Activated gamma-delta T cell treated with Interleukin-2 at 50 U/mL for 16 hours (primary cell): ENCODE measurements around the gene MRPL44.
A peak's percentile ranks its signal among the peaks of the same experiment; 100 is the strongest.
"Not testable (repeated sequence)": the region's sequence is repeated elsewhere in the genome, so short reads cannot be mapped to it uniquely, and the experiment has no call there.

Source experiments
- DNase-seq: peaks from one replicate; pipeline ENCODE4 v3.0.0-alpha.2; 2020

Gene MRPL44

DNA sequence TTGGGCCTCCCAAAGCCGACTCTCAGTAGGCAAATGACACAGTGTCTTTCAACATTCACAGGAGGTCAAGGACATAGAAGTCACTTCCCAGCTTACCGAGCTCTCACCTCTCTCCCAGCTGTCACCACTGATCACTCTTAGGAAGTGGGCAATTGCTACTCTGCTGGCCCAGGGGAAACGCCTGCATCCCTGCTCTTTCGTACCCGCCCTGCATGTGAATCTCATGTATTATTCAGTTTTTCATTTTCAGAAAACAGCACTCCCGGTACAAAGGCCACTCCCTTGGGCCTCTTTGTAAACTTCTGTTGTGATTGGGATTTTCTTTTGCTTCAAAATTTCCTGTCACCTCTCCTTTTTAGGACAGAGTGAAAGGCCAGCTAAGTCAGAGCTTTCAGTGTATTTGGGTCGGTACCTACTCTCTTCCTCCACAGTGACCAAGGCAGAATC, 15.4 kb downstream of the MRPL44 start:
- DNase-seq = no peak

DNA sequence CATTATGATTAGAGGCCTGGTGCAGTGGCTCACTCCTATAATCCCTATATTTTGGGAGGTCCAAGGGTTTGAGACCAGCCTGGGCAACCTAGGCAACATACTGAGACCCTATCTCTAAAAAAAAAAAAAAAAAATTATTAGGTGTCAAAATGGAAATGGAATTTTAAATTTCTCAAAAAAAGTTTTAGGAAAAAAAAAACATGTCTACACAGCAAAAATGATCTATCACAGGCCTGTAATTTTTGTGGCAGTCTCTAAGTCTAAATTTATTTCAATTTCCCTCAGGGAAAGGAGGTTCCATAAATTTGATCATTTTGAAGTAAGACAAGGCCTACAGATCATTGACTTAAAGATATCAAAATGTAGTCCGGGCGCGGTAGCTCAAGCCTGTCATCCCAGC, 16.3 kb downstream of the MRPL44 start:
- DNase-seq = no peak

DNA sequence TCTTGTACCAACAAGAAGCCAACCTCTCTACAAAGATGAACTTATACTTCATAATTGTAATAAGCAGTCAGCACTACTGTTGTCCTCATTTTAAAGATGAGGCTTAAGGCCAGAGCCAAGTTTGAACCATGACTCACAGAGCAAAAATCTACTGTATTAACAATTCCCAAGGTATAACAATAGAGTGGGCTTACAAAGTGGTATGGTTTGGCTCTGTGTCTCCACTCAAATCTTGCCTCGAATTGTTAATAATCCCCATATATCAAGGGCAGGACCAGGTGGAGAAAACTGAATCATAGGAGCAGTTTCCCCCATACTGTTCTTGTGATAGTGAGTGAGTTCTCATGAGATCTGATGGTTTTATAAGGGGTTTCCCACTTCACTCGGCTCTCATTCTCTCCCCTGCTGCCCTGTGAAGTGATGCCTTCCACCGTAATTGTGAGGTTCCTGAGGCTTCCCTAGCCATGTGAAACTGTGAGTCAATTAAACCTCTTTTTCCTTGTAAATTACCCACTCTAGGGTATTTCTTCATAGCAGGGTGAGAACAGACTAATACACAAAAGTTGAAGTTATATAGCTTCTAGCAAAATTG, 19.5 kb downstream of the MRPL44 start:
- DNase-seq = no peak

DNA sequence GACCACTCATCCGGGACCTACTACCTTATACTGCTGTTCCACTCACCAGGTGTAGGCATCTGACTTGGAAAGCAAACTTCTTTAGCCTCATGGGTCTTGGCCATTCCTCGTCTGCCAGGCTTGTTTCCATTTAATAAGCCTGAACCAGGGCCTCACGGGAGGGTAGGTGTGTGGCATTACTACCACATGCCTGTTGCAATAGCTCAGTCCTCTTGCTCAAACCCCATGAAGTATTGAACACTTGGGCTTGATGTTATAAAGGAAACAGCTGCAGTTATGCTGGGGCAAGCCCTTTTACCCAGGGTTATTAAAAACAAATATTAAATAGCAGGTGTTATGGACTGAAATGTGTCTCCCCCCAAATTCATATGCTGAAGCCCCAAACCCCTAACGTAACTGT, 21.2 kb downstream of the MRPL44 start:
- no peak for DNase-seq

DNA sequence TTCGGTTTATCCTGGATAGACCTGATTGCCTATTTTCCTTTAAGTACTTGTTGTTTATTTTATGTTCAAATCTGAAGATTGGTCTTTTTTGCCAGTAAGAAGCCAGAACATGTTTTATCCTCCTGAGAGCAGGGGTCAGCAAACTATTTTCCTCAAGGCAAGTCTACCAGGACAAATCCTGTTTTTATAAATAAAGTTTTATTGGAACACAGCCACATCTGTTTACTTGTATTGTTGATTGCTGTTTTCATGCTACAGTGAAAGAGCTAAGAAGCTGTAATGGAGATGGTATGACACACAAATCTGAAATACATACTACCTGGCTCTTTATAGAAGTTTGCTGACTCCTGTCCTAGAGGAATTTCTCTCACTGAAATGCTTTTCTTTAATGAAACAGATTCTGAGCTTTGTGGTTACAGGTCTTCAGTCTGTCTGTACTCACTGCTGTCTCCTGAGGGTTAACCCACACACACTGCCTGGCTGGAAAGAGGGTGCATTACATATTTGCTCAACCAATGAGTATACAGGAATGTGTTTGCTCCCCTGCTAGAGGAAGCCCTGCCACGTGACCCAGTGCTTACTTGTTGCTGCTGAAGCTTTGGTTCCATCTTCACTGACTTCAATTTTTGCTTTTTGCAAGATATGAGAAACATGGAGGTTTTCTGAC, 22.6 kb downstream of the MRPL44 start:
- DNase-seq = no peak

DNA sequence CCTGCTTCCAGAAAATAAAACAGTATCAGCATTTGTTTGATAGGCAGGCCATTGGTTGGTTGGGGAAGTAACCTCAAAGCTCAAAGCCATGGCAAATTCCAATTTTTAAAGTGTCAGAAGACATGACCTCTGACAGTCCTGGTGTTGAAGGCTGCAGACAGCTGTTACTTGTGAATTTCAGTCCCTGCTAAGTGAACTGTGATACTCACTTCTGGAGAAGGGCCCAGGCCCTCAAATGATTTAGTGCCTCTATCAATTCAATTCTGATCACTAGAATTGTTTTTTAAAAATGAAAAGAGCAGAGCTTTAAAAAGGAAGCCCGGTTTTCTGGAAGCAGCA, 23.1 kb downstream of the MRPL44 start:
- DNase-seq = no peak

DNA sequence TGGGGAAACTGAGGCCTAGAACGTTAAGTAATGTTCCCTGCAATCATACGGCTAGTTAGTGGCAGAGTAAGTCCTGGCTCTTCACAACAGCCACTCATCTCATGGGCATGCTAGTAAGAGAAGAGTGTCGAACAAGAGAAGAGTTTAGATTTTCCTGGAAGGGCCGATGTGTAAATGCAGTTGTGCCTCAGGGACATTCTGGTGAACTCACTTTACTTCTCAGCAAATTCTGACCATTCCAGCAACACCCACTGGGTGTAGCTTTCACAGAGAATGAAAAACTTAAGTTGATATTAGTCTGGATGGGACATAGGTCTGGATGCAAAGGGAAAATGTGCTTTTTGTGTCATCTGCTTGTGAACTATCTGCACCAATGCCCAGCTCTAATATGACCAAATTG, 23.5 kb downstream of the MRPL44 start:
- no peak for DNase-seq

DNA sequence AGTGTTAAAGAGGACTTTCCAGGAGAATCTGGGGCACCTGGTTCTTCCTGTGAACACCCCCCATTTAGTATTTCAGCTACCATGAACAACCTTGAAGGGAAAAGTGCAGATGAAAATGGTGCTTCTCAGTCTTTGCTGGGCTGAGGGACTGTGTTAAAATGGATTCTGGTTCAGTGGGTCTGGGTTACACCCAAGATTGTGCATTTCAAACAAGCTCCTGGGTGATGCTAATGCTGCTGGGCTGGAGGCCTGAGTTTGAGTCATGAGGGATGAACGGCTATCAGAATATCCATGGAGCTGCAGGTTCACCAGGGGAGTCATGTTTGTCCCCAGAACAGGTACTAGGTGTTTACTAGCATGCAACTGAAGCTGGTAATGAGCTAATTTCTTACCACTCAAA, 24.0 kb downstream of the MRPL44 start:
- no peak for DNase-seq

DNA sequence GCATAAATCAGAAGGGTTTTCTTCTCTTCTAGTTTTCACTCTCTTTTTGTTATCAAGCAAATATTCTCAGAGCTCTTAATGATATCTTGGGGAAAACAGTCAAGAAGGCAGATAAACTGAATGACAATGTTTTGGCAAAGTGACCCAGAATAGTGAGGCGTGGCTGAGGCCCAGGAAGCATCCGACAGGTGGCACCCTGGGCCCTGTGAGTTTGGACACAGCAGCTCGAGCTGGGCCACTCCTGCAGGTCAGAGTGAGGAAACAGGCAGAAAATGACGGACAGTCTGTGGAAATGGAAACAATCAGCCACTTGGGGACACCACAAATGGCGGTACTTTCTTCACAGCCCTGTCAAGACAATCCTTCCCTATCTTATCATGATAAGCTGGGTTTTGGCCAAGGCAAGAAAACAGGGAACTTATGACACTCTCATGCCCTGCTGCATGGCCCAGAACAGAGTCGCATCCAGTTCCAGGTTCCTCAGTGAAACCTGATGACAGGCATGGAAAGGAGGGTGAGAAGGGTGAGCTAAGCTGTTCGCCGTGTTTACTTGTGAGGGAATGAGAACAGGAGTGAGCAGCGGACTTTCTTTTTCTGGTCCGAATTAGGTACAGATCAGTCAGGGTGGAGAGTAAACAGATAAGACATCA, 32.1 kb downstream of the MRPL44 start:
- DNase-seq = no peak

DNA sequence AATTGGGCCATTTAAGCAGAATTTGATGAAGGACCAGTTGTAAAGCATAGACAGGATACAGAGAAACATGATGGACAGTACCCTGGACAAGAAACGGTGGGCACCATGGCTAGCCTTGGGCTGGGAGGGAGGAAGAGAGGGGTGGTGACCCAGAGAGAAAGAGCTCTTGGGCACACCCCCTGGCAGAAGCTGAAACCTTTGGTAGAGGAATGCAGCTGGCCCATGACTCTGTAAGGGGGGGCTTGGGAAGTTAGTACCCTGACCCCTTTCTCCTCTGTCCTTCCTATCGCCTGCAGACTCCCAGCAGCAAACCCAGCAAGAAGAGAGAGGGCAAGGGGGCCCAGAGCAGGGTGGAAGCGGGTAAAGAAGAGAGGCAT, 32.6 kb downstream of the MRPL44 start:
- DNase-seq = no peak

DNA sequence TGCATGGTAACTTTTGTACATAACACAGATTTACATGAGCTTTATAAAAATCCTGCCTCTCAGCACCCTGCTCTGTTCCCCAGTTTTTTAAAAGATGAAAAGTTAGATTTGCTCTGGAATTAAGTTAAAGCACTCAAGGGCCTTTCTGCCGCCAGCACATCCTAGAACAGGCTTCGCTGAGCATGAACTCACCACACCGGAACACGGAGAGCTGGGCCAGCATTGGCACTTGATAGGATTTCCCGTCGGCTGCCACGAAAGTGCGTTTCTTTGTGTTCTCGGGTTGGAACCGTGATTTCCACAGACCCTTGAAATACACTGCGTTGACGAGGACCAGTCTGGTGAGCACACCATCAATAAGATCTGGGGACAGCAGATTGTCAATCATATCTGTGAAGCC, 34.3 kb downstream of the MRPL44 start:
- DNase-seq = no peak

DNA sequence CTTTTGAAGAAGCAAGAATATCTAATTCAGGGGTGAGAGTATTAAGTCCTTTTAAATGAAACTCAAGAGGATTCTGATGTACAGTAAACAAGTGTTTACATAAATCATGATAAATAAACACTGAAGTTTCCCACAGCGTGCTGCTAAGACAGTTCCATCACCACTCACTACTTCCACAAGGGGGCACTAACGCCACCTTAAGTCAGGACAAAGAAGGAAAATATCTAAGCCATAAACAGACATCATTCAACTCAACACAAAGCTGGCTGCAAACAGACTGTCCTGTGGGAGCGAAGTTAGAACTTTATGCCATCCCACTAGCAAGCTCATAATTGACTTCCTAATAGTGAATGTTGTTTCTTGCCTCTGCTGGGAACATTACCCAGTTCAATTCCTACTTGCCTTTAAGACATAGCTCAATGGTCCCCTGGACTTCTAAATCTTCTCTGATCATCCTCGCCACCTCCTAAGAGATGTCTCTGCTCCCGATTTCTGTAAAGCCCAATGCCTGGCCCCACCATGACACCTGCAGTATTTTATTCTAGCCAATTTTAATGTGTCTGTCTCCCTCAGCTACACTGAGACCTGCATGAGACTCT, 36.5 kb downstream of the MRPL44 start:
- DNase-seq = peak; percentile 57

DNA sequence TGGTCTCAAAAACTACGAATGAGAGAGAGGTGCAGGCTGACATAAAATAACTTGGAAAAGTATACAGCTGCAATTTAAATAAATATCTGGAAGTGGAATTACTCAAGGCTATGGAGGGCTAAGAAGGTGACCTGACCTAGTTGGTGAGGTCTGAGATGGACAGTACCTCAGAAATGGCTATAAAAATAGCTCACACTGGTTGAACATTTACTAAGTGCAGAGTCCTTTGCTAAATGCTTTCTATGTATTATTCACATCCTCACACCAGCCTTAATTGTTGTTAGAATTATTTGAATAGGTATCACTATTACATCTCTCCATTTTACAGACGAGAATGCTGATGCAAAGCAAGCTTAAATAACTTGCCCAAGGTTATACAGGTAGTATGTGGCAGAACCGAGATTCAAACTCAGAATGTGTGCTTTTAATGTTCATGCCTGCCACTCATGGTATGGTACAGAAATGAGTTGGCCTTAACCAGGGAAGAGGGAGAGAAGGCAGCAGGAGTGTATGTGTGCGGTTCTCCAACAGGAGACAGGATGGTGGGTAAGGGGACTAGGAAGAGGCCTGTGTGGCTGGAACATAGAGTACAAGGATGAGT, 37.4 kb downstream of the MRPL44 start:
- DNase-seq = no peak

DNA sequence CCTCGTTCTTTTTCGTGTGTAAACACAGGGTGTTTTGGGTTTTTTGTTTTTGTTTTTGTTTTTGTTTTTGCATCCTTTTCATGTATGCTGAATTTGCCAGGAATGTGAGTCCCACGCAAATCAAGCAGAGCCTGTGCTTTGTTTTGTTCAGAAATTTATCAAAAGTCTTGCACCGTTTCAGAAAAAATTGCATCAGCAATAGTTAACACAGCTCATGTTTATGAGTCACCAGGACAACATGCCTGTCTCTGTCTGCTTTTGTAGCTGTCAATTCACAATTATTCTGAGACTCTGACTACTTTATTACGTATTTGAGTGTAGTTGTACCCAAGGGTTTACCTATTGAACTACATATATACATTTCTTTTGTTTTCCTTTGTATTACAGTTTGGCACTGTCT, 38.3 kb downstream of the MRPL44 start:
- no peak for DNase-seq

DNA sequence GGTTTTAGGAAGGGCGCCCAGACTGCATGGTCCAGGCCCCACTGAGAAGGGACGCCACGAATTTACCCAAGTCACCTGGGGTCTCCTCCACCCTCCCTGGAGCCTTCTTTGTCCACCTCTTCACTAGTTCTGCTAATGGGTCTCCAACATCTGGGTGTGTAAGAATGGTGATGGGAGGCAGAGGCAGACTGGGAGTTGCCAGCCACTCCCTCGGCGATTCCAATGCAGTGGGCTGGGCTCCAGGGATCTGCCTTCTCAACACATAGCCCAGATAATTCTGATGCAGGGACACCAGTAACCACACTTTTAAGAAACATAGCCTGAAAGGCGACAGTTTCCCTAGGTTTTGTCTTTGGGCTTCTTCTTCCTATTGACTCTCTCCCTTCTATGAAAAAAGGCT, 39.1 kb downstream of the MRPL44 start:
- DNase-seq = no peak

DNA sequence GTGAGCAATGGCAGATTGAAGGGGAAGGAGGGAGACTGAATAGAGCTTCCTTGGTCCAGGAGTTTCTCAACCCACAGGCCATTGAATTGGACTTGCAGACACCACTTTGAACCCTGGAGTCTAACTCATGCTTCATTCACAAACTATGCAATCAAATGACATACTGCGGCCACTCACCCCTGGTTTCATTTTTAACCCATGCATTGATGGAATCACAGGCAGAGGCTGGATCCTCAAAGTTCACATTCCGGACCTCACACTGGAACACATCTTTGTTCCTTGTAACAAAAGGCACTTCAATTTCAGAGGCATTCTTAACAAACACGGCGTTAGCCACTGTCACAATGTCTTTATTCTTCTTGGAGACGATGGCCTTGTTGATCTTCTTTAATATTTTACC, 40.7 kb downstream of the MRPL44 start:
- no peak for DNase-seq

DNA sequence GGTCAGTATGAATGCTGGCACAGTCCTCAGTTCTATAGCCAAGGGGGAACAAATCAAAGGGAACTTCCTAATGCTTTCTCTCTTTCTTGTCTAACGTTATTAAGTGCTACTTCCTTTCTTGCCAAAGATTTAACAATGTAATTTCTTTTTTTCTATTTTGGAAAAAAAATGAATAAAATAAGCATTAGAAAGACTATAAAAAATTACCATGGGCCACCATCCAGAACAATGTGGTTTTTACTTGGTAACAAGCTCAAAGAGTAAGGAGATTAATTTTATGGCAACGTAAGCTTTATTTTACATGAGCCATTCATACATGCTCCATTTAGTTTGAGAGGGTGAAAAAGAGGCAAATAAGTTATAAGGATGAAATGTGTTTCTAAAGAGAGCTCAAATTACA, 41.7 kb downstream of the MRPL44 start:
- no peak for DNase-seq

DNA sequence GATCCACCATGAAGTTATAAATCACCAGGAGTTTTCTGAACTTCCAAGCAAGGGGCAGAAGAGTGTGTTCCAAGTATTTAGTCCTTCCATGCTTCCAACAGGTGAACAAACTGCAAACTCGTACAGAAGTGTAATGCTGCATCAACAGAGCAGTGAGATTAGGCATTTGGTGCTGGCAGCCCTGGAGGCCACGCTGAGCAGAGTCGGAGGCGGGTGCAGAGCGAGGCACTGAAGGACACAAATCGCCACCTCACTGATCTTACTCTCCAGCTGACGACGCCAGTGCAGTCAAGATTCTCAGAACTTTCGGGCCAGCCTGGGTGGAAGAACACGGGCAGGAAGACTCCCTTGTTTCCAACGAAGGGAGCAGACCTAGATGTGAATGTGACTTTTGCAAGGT, 42.6 kb downstream of the MRPL44 start:
- no peak for DNase-seq

DNA sequence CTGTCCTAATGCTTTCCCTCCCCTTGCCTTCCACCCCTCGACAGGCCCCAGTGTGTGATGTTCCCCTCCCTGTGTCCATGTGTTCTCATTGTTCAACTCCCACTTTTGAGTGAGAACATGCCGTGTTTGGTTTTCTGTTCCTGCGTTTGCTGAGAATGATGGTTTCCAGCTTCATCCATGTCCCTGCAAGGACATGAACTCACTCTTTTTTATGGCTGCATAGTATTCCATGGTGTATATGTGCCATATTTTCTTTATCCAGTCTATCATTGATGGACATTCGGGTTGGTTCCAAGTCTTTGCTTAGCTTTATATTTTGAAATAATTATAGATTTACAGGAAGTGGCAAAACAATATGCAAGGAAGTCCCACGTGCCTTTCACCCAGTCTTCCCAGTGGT, 43.4 kb downstream of the MRPL44 start:
- not testable (repeated sequence) for DNase-seq

DNA sequence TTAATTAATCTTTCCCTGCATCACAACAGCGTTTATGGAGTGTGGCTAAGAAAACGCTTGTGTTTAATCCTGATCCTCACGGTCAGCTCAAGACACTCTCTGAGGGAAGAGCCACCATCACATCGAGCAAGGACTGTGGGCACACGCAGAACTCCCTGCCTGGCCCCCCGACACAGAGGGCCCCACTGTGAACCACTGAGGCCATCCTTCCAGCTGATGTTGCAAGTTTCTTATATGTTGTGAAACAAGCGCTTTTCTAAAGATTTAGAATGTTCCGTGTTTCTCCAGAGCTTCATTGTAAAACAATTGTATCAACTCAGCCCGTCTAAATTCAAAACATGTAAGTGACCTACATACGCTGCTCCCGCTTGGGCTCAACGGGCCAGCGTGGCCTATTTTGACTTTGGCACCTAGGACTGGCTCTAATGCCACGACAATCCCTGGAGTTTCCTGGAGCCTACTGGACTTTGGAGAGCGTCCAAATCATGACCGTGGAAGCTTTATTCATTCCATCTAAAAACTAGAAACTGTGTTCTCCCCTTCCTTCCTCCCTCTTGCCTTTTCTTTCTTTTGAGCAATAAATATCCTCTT, 46.9 kb downstream of the MRPL44 start:
- no peak for DNase-seq

DNA sequence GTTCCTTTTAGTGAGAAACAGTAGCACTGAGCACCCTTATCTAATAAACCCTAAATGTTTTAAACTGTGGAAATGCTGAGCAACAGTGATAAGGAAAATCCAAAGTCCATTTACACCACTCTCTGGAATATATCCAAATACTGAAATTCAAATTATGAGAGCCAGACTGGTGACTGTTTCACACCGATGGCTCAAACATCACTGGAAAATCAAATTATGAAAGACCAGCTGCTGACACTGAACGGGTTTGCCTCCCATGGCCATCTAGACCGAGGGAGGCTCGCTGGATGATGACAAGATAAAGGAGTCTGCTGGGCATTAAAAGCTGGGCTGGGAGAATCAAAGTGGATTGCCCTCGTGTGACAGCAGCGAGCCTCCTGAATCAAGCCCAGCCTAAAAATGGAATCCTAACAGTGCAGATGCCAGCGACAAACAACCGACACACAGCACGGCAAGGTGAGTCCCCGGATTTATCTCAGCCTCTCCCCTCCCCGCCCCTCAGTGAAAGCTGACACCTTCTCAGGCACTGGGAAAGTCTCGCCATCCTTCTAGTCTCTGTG, 51.5 kb downstream of the MRPL44 start:
- DNase-seq = no peak

DNA sequence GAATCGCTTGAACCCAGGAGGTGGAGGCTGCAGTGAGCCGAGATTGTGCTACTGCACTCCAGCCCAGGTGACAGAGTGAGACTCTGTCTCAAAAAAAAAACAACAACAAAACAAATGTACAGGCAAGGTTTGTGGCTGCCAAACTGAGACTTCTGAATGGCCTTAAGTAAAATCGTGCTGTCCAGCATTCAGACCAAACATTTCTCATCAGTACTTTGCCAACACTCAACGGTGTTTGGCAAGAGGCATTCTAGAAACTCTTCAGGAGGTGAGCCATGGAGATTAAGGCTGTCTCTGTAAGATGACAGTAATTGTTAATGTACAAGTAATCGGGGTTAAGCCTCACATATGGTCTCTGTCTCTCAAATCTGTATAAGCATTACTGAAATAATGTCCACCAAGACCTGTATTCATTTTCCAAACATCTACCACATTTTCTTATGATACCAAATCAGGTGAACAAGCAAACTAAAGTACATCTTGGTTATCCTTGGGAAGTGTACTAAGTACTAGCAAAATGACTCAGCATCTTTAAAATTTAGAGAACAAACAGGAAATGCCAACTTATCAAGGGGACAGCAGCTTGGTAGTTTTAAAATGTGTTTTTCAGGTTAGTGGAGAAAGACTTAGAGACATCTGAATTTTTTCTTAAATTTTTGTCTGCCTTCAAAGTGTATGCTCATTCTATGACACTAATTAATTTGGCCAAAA, 52.5 kb downstream of the MRPL44 start:
- no peak for DNase-seq

DNA sequence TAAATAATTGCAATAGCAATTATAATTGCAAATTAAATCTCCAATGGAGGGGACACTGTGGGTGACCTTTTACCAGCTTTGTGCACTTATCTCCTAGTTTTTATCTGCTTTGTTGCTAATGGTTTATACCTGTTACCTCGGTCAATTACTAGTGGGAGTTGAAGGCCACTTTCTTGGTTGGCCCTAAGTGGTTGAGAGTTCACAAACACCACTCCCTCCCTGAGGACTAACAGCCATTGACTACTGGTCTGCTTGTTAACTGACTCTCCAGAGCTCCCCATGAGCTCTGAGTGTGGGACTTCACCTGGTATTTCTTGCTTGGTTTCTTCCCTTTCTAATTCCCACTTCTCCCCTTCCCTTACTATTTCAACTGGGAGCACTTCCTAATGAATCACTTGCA, 54.6 kb downstream of the MRPL44 start:
- no peak for DNase-seq
